ENCODE data around the gene TMEM178B. TPM values are rescaled to one million over a fixed set of nuclear protein-coding genes. Genes with fewer than 3 reads are reported as not detected.

Gene TMEM178B
- total RNA-seq, 4 donors from 2014 or later, result 7.7 to 49.9 (median 25.9) TPM

- DNase-seq, result peak; percentile 70 to 71
- Histone ChIP-seq H3K27me3 (no peaks in the 10 kb centered on the region), H3K27ac (peak overlapping the region in 2 of 3 donors; percentile 36 to 58), H3K9me3 (no peaks in the 10 kb centered on the region), H3K36me3 (no peaks in the 10 kb centered on the region), H3K4me3 (replicated peaks in 1 of 3) (no peak overlapping the region), H3K4me1 (peaks cover 35 to 36% of the 10 kb centered on the region in 2 donors)
- intact Hi-C loops (cut with DNase I), result no loop called here
- 24 to 29% methylated on average over 2 of the region's 2 CpGs for WGBS, 2 donors
- TF ChIP-seq POLR2A (IDR thresholded peaks at IDR 0.05), result no peak
- TF ChIP-seq CTCF (IDR thresholded peaks at IDR 0.05), result no peak
These were observed 227.0 kb downstream of the TMEM178B start for GRCh38 chr7:141300816-141301215.

- no peak overlapping the region for H3K4me3 ChIP-seq (replicated peaks in 1 of 3)
- no peaks in the 10 kb centered on the region for H3K27me3 ChIP-seq
- peak overlapping the region; percentile 14 to 58 (median 36) for H3K27ac ChIP-seq
- WGBS, 2 donors, result 48 to 59% methylated on average over 8 of the region's 8 CpGs
- intact Hi-C loops (cut with DNase I), result no loop called here
- no peaks in the 10 kb centered on the region for H3K36me3 ChIP-seq
- H3K4me1 ChIP-seq, result peaks cover 27 to 30% of the 10 kb centered on the region in 2 donors
- H3K9me3 ChIP-seq, result no peaks in the 10 kb centered on the region
- DNase-seq, result peak; percentile 25 to 44
- TF ChIP-seq CTCF (IDR thresholded peaks at IDR 0.05) (no peak), POLR2A (IDR thresholded peaks at IDR 0.05) (no peak)
These were observed 227.7 kb downstream of the TMEM178B start for GRCh38 chr7:141301544-141301943.

DNA sequence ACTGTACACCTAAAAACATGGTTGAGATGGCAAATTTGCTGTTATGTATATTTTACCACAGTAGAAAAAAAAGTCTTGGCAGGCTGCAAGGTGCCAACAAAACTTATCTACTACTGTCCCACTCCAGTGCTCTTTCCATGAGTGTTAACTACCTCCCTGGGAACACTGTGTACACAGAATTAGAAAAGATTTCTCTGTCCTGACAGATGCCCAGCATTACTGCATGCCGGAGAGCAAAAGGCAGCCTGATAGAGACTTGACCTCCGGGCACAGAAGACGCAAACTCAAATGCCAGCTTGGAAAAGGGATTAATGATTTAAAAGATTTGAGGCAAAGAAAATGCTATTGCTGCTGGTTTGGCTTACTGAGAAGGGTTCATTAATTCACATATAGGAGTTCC, 228.8 kb downstream of the TMEM178B start:
- TF ChIP-seq CTCF (IDR thresholded peaks at IDR 0.05) (no peak), POLR2A (IDR thresholded peaks at IDR 0.05) (no peak)
- 31 to 35% methylated on average over 3 of the region's 3 CpGs for WGBS, 2 donors
- H3K4me1 ChIP-seq, result peaks cover 25 to 30% of the 10 kb centered on the region in 2 donors

DNA sequence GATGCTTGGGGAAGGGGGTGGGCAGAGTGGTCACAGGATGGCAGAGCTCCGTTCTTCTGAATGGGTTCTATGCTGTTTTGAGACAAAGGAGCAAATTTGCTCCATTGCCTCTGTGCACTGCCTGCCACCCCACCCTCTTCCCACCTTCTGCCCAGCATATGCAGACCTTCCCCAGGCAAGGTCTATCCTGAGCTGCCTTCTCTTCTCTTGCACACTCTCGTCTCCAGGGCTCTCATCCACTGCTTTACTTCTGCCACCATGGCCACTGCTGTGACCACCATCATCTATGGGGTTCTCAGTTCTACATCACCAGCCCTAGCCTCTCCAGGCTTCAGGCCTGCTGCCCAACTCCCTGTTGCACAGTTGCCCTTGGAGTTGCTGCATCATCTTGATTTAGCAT, 230.4 kb downstream of the TMEM178B start:
- H3K27me3 ChIP-seq, result no peaks in the 10 kb centered on the region
- H3K4me1 ChIP-seq, result peaks cover 25 to 30% of the 10 kb centered on the region in 2 donors
- H3K9me3 ChIP-seq, result no peaks in the 10 kb centered on the region
- WGBS, 2 donors, result 85 to 89% methylated on average over 2 of the region's 2 CpGs
- no peak for DNase-seq
- no peaks in the 10 kb centered on the region for H3K36me3 ChIP-seq
- no peak overlapping the region for H3K27ac ChIP-seq
- intact Hi-C loops (cut with DNase I), result no loop called here
- TF ChIP-seq CTCF (IDR thresholded peaks at IDR 0.05) (no peak), POLR2A (IDR thresholded peaks at IDR 0.05) (no peak)
- H3K4me3 ChIP-seq (replicated peaks in 1 of 3), result no peak overlapping the region

More for the DNA sequence above, 228.8 kb downstream of the TMEM178B start:
- DNase-seq, result peak; percentile 41 to 53
- Histone ChIP-seq H3K4me3 (replicated peaks in 1 of 3) (no peak overlapping the region), H3K9me3 (no peaks in the 10 kb centered on the region), H3K27me3 (no peaks in the 10 kb centered on the region), H3K27ac (peak overlapping the region in 1 of 3 donors; percentile 10), H3K36me3 (no peaks in the 10 kb centered on the region)
- intact Hi-C loops (cut with DNase I), result no loop called here

DNA sequence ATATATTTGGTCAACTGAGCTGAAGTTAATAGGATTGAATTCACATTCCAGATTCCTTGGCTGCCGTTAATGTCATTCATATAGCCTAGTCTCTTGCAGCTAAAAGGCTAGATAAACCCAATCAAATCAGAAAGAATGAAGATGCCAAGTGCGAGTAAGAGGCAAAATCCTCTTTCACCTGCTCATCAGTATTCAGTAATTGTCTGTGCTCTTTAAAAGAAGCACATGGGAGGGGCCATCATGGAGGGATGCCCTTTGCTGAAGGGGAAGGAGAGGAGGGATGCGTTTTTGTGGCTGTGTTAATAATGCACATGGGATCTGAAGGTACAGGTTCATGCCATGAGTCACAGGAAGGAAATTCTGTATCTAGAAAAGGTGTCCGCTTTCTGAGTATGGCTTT, 232.2 kb downstream of the TMEM178B start:
- Histone ChIP-seq H3K27me3 (no peaks in the 10 kb centered on the region), H3K4me1 (peaks cover 23 to 24% of the 10 kb centered on the region in 2 donors), H3K9me3 (no peaks in the 10 kb centered on the region), H3K4me3 (replicated peaks in 1 of 3) (no peak overlapping the region), H3K27ac (no peak overlapping the region), H3K36me3 (no peaks in the 10 kb centered on the region)
- no peak for TF ChIP-seq CTCF (IDR thresholded peaks at IDR 0.05)
- TF ChIP-seq POLR2A (IDR thresholded peaks at IDR 0.05), result no peak
- intact Hi-C loops (cut with DNase I), result no loop called here
- no peak for DNase-seq
- WGBS, 2 donors, result 87 to 88% methylated on average over 4 of the region's 4 CpGs

Data from thyroid gland (tissue), 4 donors.